NCI-H510A (cell line): Measurements from ENCODE around the gene AHI1.

Source experiments
- DNase-seq: peaks from one replicate; lab custom pipeline; 2025; lab: John Stamatoyannopoulos, UW

AHI1 gene

DNA sequence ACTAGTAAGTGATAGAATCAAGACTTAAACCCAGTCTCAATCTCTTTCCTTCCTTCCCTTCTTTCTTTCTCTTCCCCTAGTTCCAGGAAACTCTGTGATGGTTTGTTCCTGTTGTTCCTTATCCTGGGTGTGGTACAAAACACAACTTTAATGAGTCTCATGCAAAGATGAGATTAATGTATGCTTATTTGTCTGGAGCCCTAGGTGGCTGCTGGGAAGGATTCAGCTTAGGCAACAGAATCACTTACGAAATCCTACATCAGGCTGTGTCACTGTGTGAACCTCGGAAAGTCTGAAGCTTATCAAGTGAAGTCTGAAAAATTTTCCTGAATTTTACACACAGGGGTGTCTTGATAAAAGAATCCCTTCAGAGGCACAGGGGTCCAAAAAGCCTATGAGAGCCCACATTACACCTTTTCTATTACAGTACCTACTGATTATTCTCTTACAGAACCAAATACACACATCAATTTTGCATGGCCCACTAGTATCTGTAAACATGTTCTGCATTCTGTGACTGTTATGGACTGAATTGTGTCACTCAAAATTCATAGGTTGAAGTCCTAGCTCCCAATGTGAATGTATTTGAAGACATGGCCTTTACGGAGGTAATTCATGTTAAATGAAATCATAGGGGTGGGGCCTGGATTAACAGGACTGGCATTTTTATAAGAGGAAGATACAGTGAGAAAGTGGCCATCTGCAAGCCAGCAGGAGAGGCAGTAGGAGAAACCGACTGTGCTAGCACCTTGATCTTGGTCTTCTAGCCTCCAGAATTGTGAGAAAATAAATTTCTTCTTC lies 171.7 kb downstream of the AHI1 start:
- no peak for DNase-seq

GRCh38 chr6:135324531-135324930 lies 173.0 kb downstream of the AHI1 start:
- DNase-seq: no peak

- DNase-seq: no peak
Measured at GRCh38 chr6:135323979-135324378, 173.6 kb downstream of the AHI1 start.

DNA sequence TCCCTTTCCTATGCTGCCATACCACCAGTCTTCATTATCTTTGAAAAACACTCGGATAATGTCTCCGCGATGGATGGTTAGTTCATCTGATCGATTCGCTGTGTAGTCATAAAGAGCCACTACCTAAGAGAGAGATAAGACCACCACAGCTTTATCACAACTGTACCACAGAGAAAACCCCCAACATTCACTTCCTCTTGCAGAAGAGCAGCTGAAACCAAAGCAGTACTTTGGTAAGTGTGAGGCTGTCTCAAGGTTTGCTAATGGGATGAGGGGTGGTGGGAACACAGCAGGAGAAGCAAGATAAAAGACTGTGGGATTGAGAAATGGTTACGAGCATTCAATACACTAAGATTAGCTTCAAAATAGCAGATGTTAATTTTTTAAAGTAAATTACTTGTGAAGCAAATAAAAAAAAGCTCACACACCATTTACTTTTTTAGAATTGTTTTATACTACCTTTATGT lies 174.3 kb downstream of the AHI1 start:
- DNase-seq: no peak

DNA sequence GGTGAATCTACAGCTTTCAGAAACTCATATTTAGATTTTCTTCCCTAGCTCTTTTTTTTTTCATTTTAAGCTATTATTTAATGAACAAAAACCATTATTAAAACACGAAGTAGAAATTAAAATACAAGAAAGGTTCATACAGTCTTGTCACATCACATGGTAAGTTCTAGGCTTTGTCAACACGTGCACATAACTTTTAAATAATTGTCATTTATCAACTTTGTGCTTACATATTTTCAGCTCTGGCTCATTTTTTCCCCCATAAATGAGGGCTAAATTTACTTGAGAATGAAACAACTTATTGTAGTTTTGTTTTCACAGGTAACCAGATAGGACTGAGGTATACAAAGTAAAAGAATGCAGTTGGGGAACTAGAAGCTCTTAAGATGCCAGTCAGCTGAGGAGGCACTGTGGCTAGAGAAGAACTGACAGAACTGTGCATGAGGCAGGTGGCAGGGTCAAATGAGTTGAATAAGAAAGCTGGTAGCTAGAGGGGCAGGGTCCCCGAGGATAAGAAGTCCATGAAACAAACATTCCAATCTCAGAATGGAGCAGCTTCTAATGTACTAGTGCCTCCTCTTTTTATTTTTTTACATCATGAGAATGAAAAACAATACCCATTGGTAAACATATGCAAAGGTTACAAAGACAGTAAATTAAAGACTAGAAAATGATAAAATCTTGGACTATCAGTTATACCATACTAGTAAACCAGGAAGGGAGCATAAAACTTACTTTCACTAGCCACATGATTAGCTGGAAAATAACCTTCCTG lies 174.9 kb downstream of the AHI1 start:
- no peak for DNase-seq

- DNase-seq: no peak
Measured at GRCh38 chr6:135320721-135321621, 176.6 kb downstream of the AHI1 start.

- no peak for DNase-seq
Measured at GRCh38 chr6:135319819-135320218, 177.7 kb downstream of the AHI1 start.

DNA sequence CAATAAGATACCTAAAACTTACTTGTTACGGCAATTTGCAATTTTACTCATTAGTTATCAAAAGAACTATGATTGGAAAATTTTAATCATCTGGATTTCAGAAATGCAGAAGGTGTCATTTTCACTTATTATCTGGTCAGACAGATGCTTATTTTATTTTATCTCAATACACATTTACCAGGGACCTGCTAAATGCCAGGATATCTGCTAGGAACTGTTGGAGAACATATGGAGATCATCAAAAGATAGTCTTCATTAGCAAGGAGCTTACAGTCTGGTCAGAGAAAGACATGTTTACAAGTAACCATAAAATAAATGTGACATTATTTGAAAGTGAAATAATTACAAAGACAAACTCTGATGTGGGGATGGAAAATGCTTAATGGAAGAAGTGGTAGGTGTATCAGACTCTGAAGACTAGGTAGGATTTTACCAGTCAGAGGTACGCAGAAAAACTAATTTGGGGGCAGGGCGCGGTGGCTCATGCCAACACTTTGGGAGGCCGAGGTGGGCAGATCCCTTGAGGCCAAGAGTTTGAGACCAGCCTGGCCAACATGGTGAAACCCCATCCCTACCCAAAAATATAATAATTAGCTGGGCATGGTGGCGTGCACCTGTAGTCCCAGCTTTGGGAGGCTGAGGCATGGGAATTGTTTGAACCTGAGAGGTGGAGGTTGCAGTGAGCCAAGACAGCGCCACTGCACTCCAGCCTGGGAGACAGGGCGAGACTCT lies 178.6 kb downstream of the AHI1 start:
- no peak for DNase-seq

DNA sequence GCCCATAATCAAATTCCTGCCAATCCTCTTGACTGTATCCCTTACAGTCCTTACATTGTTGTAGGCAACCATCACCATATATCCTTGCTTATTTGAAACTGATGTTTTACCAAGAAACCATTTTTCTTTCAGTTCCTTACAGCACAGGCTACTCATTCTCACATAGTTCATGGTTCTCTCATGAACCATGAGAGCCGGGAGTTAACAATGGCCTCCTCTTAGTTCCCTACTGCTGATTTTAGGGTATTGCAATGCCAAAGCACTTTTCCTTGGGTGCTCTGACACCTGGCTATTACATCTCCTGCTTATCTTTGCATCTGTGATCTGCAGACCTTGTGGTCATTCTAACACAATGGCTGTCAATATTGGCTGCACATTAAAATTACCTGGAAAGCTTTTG lies 183.0 kb downstream of the AHI1 start:
- no peak for DNase-seq

- DNase-seq: peak; percentile 47
Measured at GRCh38 chr6:135311446-135312200, 185.9 kb downstream of the AHI1 start.

- DNase-seq: no peak
Measured at GRCh38 chr6:135310291-135310690, 187.2 kb downstream of the AHI1 start.

- no peak for DNase-seq
Measured at GRCh38 chr6:135306740-135307420, 190.7 kb downstream of the AHI1 start.

GRCh38 chr6:135306166-135306565 lies 191.4 kb downstream of the AHI1 start:
- DNase-seq: no peak

DNA sequence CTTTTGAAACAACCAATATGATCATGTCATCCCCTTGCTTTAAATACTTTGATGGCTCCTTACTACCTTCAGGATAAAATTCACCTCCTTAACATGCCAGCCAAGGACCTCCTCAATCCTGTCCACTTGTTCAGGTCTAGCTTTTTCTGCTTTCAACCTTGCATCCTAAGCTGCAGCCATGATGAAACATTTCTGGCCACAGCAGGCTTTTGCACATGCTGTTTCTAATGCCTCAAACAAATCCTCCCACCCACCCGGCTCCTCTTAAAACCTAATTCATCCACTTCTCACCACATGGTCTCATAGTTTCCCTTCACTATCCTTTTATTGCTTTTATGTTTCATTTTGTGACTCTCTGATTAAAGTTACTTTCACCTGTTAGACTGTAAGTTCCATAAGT lies 191.9 kb downstream of the AHI1 start:
- no peak for DNase-seq

DNA sequence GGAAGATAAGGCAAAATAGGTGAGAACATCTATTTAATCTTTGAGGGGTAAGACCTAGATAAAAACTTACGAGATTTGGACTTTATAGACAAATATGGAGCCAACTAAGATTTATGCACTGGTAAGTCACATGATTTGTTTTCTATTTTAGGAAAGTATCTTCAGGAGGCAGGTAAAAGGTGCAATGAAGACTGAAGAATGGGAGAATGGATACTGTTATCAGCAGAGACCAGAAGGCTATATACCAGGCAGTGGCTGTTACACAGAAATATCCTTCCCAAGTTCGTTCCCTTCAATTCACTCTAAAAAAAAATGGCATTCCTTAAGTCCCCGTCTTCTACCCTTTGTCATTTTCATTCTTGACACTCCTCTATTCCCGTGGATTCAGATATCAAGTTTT lies 192.7 kb downstream of the AHI1 start:
- no peak for DNase-seq

DNA sequence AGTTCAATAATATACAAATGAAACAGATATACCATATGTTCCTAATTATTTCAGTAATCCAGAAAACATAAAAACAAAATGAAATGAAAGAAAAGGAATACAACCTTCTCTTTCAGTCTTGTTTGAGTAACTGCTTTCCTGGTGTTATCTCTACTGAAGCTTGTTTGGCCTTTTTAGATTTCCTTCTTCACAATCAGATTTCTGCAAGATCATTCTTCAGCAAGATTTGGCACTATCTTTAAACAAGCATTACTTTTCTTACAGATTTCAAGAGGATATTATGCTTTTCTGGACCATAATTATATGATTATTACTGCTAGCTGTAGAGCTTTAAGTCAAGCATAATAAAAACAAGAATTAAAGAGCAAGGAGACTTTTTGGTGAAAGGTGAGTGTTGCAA lies 196.2 kb downstream of the AHI1 start:
- DNase-seq: no peak

GRCh38 chr6:135300576-135300975 lies 197.0 kb downstream of the AHI1 start:
- no peak for DNase-seq

GRCh38 chr6:135299256-135299655 lies 198.3 kb downstream of the AHI1 start:
- DNase-seq: no peak

GRCh38 chr6:135298455-135298854 lies 199.1 kb downstream of the AHI1 start:
- no peak for DNase-seq

DNA sequence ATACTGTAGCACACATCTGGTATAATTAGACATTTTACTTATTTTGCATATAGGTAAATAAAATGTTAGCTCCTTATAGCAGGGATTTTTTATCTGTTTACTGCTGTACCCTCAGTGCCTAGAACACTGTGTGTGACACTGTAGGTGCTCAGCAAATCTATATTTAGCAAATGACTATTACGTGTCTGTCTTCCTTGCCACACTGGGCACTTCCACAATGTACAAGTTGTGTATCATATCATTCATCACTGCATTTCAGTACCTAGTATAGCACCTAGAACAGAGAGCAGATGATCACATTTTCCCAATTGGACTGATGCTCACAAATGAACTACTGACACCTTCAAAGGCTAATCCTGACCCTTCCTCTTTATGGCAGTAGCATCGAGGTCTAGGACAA lies 200.8 kb downstream of the AHI1 start:
- DNase-seq: no peak
